H1 (cell line): ENCODE data around the gene KCNQ1. TPM values are rescaled to one million over a fixed set of nuclear protein-coding genes. Genes with fewer than 3 reads are reported as not detected.

Experiments used
- CHD7 ChIP-seq: fragments of 300-600 bp; sonication (generic); IDR thresholded peaks from 2 replicates; pipeline ENCODE4 v1.7.1; 2012; ENCODE audit warnings: low read length, moderate library complexity, mild to moderate bottlenecking, inconsistent platforms; ENCODE audit not compliant: insufficient replicate concordance
- EZH2 ChIP-seq: fragments of 200-600 bp; sonication (generic); IDR thresholded peaks from 2 replicates; pipeline ENCODE4 v1.7.1; 2012; ENCODE audit warnings: low read depth, mild to moderate bottlenecking, moderate library complexity, low read length, inconsistent platforms; ENCODE audit not compliant: severe bottlenecking
- GABPA ChIP-seq: IDR thresholded peaks from 2 replicates; pipeline ENCODE4 v1.6.1; 2011; ENCODE audit warnings: mild to moderate bottlenecking, low read length, moderate library complexity, borderline replicate concordance; ENCODE audit not compliant: insufficient read depth
- TAF1 ChIP-seq: IDR thresholded peaks from 2 replicates; pipeline ENCODE4 v1.6.1; 2011; ENCODE audit warnings: mild to moderate bottlenecking, low read depth, low read length
- TEAD4 ChIP-seq: IDR thresholded peaks from 2 replicates; pipeline ENCODE4 v1.6.1; 2012; ENCODE audit warnings: low read depth, low read length, inconsistent platforms, mixed read lengths
- polyA plus RNA-seq, 7 experiments: library from polyadenylated mRNA; depleted of rRNA in 3 of 7; stranded (reverse) in 5 of 7; unstranded in 2 of 7; fragments of >200 nt in 5 of 7; fragments of 200-250 nt in 2 of 7; gene quantifications; 1 replicate in 5 of 7; 2 replicates in 1 of 7; 4 replicates in 1 of 7; pipeline versions ENCODE4 v1.2.1 to v1.2.3, GENCODE V29; 2011 to 2013; ENCODE audit warnings: missing spikeins in 2 of 7, mixed read lengths in 2 of 7
- total RNA-seq: library from RNA; stranded (reverse); fragmentation: NEBNext Ultra II Directional; extraction: Animal tissue kit (Norgen Biotek cat#: 25700); gene quantifications from 2 replicates; pipeline ENCODE4 v1.2.1, GENCODE V29; 2021
- TF ChIP-seq, protein P1 (sequence below): IDR thresholded peaks from 2 replicates; pipeline ENCODE4 v1.6.1; 2011; ENCODE audit warnings: low read length, improper control_type of control experiment
- TF ChIP-seq, protein P2 (sequence below), 3 experiments: IDR thresholded peaks; 1 replicate in 2 of 3; 2 replicates in 1 of 3; pipeline versions ENCODE4 v1.5.1 to v1.6.1; 2011; ENCODE audit warnings: low read length in 3 of 3, mild to moderate bottlenecking in 3 of 3, inconsistent platforms in 2 of 3, low read depth in 1 of 3, moderate library complexity in 1 of 3; ENCODE audit not compliant: insufficient read depth in 1 of 3; ENCODE audit errors: control extremely low read depth in 1 of 3

Gene KCNQ1
- total and polyA plus RNA-seq, 2 of the 8 experiments (the other 6 are each of a cell fraction or from before 2014, with no cell fraction given): 1.9 to 2.0 TPM

DNA sequence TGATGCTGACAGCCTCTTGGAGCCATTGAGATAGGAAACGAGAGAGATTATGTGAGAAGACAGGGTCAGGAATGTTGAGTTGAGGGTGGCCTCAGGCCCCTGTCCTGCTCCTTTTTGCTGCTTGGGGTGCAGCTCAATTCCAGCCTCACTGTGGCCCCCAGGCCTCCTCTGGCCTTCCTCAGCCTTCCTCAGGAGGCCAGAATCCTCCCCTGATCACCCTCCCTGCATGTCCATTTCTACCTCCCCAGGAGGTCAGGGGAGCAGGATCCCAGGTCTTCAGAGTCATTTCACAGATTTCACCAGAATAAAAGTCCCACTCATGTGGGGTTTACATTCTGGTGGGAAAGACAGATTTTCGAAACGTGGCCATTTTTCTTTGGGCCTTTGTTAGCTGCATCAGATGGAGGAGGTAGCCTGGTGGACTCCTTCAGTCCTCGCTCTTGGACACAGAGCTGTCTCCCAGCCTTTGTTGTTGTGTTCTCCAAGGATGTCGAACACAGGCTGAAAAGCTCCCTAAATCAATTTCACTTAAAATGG lies 257.2 kb downstream of the KCNQ1 start (continued):
- TF ChIP-seq CHD7: no peak
- TF ChIP-seq EZH2: no peak
- no peak for TF ChIP-seq TEAD4
- TF ChIP-seq GABPA: no peak
- TF ChIP-seq, protein P1, sequence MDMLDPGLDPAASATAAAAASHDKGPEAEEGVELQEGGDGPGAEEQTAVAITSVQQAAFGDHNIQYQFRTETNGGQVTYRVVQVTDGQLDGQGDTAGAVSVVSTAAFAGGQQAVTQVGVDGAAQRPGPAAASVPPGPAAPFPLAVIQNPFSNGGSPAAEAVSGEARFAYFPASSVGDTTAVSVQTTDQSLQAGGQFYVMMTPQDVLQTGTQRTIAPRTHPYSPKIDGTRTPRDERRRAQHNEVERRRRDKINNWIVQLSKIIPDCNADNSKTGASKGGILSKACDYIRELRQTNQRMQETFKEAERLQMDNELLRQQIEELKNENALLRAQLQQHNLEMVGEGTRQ: no peak
- TF ChIP-seq, protein P2, sequence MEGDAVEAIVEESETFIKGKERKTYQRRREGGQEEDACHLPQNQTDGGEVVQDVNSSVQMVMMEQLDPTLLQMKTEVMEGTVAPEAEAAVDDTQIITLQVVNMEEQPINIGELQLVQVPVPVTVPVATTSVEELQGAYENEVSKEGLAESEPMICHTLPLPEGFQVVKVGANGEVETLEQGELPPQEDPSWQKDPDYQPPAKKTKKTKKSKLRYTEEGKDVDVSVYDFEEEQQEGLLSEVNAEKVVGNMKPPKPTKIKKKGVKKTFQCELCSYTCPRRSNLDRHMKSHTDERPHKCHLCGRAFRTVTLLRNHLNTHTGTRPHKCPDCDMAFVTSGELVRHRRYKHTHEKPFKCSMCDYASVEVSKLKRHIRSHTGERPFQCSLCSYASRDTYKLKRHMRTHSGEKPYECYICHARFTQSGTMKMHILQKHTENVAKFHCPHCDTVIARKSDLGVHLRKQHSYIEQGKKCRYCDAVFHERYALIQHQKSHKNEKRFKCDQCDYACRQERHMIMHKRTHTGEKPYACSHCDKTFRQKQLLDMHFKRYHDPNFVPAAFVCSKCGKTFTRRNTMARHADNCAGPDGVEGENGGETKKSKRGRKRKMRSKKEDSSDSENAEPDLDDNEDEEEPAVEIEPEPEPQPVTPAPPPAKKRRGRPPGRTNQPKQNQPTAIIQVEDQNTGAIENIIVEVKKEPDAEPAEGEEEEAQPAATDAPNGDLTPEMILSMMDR (IDR thresholded peaks at IDR 0.05; ENCODE audit: control extremely low read depth in 1 of 3, insufficient read depth in 1 of 3, low read depth in 1 of 3, low read length in 3 of 3): no peak
- TF ChIP-seq TAF1: no peak
